NCI-H345 treated with DMSO at 0.1 percent for 48 hours (cell line): Measurements from ENCODE around the gene SOX30.
"Not testable (repeated sequence)": the region's sequence is repeated elsewhere in the genome, so short reads cannot be mapped to it uniquely, and the experiment has no call there.

ENCODE experiments used
- DNase-seq: peaks from one replicate; lab custom pipeline; 2025; ENCODE audit not compliant: unreplicated experiment; lab: John Stamatoyannopoulos, UW

SOX30 gene

DNA sequence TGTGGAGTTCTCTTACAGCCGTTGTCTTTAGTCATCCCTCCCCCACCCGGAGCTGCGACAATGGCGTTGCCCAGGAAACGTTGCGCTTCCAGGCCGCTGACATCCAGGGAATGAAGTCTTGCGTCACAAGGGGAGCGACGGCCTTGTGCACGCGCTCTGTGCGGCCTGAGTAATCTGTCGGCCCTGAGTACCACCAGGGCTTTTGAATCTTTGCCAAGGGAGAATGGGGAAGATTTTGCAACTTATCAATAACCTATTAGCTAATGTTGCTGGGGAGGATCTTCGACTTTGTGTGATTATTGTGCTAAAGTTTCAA is at the start of gene SOX30:
Gene SOX30, minus strand, starts transcription at position 62 of the 316 bp plus-strand sequence. CDS start 360 bp downstream, outside the sequence.
- DNase-seq, result no peak

DNA sequence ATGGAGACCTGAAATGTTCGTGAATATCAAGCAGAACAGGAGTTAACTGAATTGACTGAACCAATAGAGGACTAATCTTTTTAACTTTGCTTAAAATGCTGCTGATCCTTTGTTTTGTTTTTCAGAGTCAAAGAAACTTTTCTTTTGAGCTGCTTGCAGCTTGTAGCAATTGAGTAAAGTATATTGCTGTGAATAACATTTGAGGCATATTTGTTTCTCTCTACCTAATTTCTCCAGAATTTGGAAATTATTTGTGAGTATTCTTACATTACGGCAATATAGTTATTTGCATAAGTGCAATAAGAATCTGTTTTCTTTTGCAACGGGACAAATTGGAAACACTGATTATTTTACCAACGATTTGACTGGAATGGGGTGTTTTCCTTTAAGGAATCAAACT is 46.4 kb upstream of the SOX30 start:
- not testable (repeated sequence) for DNase-seq

DNA sequence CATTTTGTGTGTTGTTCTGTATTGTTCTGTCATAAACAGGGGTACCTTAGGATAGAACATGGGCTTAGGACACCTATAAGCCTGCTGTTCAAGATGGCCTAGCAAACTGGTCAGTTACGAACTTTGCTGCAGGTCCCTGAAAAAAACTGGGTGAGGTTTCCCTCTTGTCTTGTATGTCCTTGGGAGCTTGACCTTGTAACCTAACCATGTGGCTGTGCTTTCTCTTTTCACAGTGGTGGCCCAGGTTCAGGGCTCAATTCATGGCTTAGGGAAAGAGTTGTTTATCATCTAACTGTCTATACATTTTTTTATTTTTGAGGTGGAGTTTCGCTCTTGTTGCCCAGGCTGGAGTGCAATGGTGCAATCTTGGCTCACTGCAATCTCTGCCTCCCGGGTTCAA is 43.9 kb upstream of the SOX30 start:
- DNase-seq, result not testable (repeated sequence)

DNA sequence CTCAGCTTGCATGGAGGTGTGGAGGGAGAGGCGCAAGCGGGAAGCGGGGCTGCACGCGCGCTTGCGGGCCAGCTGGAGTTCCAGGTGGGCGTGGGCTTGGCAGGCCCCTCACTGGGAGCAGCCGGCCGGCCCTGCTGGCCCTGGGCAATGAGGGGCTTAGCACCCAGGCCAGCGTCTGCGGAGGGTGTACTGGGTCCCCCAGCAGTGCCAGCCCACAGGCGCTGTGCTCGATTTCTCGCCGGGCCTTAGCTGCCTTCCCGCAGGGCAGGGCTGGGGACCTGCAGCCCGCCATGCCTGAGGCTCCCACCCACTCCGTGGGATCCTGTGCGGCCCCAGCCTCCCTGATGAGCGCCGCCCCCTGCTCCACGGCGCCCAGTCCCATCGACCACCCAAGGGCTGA is 41.6 kb upstream of the SOX30 start:
- not testable (repeated sequence) for DNase-seq

DNA sequence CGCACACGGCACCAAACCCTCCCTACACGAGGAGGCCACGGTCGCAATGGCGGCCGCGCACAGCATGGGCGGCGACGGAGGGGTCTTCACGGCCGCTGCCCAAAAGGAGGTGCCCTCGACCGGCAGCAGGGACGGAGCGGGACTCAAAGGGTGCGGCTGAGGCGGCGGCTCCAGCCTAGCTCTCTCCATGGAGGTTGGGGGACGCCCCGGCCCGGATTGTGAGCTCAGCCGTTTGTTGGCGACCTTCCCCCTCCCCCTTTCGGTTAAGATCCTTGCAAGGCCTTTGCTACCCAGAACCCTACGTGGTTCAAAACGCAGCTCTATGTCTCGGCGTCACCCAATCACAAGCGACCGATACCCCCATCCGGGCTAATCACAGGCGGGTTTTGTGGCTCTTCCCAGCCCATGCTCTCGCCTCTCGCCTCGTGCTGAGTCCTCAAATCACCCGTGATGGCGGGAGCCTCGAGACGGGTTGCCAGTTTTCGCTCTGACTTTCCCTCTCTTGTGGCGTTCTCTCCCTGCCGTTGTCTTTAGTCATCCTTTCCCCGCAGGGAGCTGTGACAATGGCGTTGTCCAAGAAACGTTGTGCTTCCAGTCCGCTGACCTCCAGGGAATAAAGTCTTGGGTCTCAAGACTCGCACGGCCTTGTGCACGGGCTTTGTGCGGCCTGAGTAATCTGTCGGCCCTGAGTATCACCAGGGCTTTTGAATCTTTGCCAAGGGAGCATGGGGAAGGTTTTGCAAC is 38.6 kb upstream of the SOX30 start:
- no peak for DNase-seq

DNA sequence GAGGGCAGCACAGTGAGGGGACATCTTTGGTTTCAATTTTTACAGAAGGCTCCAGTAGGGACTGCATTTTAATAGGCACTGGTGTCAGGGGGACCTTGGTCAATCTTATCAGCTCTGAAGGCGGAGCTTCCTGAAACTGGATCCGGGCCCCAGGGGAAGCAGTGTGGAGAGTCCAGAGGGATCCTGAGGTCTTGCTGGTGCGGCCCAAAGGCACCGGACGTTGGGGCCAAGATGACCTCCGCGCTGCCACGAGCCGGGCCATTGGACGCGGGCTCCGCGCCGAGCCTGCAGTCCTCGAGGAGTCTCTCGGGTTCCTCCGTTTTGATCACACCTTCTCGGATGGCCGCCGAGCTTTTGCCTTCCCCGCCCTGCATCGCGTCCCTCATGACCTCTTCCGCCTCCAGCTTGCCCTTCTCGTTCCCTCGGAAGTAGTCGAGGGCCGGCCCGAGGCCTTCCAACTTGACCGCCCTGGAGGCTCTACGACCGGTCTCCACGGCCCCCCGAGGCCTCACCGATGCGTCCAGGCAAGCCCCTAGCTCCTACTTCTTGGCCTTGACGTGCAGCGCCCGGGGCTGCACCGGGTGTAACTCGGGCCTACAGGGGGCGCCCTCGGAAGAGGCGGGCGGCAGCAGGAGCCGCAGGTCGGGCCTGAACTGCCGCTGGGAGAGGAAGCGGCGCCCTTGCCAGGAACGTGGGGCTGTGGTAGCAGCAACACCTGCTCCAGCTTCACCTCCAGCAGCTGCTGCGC is 37.9 kb upstream of the SOX30 start:
- no peak for DNase-seq

DNA sequence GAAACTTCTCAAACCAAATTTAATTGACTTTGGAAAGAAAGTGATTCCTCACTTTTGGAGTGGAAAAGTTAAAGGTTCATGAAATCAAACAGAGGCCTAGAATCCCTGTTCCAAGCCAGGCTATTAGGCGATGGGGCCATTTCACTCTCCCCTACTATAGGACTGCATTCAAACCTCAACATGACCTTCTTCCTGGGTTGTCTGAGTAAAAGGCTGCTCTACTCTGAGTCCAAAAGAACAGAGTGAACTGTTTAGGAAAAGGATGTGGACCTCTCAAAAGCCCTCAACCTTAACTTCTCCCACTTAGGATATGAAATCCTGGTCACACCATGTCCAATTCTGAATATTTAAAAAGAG is 34.9 kb upstream of the SOX30 start:
- DNase-seq, result no peak

DNA sequence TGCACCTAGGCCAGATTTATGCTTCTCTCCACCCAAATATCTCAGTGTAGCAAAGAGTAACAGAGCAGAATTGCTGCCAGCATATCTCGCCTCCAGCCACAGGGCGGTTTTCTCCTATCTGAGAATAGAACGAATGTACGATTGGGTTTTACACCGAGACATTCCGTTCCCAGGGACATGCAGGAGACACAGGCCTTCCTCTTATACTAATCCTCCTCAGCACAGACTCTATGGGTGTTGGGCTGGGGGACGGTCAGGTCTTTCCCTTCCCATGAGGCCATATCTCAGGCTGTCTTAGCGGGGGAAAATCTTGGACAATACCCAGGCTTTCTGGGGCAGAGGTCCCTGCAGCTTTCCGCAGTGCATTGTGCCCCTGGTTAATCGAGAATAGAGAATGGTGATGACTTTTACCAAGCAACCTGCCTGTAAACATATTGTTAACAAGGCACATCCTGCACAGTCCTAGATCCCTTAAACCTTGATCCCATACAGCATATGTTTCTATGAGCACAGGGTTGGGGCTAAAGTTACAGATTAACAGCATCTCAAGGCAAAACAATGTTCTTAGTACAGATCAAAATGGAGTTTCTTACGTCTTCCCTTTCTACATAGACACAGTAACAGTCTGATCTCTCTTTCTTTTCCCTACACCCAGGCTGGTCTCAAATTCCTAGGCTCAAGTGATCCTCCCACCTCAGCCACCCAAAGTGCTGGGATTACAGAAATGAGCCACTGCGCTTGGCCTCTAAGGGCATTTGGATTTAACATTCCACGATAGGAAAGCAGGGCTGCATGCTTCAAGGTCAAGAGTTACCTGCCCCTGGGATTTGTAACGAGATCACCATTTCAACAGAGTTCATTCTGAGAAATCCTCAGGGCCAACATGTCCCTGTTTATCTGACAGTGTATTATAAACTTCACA is 34.3 kb upstream of the SOX30 start:
- not testable (repeated sequence) for DNase-seq

DNA sequence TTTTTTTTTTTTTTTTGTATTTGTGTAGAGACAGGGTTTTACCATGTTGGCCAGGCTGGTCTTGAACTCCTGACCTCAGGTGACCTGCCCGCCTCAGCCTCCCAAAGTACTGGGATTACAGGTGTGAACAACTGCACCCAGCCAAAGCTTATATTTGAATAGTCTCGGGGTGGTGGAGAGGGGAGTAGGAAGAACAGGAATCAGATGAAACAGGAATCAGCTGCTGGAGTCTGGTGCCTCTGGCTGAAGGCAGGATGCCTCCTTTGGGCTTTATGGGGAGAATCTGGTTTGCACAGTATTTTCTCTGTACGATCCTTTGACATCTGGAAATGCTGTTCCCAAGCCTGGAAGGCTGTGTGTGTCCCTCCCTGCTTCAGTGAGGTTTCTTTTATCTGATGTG is 30.0 kb upstream of the SOX30 start:
- no peak for DNase-seq

DNA sequence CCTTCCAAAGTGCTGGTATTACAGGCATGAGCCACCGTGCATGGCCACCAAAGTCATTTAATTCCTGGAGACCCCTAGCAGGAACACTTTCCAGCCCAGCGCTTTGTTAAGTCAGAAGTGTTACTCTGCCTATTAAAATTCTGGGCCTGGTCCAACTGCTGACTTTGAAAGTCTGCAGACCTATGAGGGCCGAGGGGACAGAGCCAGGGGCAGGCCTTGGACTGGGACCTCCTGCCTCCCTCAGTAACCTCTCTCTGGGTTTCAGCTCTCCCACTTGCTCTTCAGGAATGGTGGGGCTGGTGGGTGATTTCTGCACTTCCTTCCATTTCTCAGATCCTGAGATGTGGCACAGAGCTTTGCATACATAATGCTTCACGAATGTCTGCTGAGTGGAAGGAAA is 28.8 kb upstream of the SOX30 start:
- DNase-seq, result no peak

DNA sequence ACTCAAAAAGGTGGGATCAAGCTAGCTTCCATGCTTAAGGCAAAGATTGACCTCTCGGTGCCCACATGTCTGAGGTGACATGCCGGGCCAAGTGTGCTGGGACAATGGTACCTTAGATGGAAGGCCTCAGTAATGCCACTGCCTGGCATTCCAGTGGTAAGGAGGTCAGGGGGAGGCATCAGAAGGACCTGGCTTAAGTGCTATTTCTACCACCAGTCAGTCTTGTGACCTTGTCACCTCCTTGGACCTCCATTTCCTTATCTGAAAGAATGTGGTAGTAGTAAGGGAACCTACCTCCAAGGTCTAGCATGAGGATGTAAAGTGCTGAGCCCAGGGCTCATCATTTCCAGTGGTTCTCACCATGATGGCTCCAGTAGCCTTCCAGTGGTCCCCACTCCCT is 28.0 kb upstream of the SOX30 start:
- no peak for DNase-seq

DNA sequence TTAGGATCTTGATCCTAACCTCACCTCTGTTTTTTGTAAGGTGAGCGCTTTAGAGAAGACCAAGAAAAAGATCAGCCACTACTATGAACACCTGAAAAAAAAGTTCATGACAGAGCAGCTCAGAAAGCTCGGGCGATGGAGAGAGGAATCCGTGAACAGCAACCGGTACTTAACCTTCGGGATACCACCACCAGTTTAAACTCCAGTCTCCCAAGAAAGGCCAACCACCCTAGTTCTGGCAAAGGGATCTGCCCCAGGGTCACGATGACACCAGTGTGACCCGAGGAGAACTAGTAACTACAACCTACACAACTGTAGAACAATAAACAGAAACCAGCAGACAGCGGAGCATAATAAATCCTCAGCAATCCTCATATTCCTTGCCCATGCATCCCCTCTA is 27.6 kb upstream of the SOX30 start:
- DNase-seq, result no peak

DNA sequence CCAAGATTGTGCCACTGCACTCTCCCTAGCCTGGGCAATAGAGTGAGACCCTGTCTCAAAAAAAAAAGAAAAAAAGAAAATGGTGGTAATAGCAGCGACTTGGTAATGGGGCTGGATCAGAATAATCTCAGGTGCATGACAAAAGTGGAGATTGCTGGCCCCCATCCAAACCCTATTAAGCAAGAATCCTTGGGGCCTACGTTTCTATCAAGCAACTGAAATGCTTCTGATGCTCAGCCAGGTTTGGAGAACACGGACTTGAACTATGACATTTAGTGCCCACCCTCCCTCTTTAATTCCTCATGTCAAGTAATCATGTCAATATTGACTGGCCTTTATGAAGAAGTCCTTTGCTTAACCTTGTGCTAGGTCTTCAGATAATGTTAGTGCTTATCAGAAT is 25.7 kb upstream of the SOX30 start:
- DNase-seq, result no peak

DNA sequence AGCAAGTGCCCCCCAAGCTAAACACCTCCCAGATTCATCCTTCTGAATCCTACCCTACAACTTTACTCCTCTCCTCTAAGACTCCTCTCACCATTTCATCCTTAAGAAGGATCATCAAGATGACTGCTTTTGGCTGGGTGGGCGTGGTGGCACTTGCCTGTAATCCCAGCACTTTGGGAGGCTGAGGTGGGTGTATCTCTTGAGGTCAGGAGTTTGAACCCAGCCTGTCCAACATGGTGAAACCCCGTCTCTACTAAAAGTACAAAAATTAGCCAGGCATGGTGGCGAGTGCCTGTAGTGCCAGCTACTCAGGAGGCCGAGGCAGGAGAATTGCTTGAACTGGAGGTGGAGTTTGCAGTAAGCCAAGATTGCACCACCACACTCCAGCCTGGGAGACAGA is 22.1 kb upstream of the SOX30 start:
- not testable (repeated sequence) for DNase-seq

DNA sequence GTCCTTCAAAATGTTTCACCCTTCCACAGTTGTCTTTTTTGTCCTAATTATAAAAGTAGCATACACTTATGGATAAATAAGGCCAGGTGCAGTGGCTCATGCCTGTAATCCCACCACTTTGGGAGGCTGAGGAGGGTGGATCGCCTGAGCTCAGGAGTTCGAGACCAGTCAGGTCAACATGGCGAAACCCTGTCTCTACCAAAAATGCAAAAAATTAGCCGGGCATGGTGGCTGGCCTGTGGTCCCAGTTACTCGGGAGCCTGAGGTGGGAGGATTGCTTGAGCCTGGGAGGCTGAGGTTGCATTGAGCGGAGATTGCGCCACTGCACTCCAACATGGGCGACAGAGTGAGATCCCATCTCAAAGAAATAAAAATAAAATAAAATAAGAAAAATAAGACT is 20.7 kb upstream of the SOX30 start:
- DNase-seq, result no peak

DNA sequence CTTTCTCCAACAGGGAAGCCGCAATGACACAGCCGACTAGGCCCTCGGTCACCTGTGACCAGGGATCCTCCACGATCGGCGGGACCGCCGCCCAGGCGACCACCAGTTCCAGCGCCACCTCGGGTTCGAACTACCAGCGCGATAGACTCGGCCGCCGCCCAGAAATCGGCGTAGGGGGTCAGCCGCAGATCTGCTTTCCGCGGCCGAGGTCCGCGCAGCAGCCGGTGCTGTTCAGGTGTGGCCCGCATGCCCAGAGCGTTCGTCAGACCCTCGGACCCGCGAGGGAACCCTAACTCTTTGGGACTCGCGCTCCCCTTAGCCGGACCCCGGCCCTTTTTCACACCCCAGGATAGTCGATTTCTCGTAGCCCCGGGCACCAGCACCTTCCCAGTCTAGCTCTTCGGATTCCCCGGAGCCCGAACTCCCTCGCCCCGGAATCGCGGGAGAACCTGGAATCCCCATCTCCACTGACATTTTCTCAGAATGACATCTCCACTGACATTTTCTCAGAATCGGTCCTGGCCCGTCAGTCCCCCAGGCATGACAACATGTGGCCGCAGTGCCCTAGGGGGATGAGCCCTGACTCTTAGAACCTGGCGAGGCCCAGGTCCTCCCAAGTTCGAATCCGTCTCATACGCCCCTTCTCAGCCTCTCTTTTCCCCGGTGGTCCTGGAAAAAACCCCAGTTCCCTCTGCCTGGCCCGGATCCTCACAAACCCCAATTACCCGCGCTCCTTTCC is 19.5 kb upstream of the SOX30 start:
- DNase-seq, result no peak

DNA sequence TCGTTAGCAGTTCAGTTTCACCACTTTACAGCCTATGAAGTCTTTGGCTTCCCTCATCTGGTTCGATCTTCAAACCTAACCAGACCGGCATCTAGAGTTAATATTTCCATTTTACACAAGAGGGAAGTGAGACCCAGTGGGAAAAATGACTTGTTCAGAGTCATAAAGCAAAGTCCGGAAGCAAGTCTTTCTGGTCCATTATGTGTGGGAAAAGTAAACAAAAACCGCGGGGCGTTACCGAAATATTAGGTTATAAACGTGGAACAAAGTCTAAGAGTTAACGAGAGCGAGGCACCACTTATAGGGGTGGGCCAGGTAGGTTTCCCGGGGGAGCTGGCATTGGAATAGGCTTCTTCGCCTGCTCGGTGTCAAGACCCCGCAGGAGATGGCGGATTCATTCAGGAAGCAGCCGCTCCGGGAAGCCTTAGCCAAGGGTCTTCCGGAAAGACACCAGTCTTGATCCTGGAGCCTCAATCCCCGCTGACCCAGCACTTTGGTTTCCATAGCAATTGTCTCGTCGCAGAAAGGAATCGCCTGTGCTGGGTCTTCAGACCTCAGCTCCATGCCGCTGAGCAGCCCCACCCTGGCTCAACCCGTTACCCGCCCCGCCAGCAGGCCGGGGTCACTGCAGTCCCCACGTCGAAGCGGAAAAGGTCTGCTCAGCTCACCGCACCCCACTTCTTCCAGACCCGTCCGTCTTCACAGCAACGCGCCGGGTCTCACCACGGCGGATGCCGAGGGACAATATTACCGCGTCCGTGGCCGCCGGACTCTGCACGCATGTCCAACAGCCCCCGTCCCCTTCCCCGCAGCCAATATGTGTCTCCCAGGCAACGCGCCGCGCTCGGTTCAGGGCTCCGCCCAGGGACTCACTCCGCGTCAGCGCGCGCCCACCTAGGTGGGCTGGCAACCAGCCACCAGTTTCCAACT is 18.7 kb upstream of the SOX30 start, which contains the start of gene C5orf52:
Gene C5orf52, plus strand, starts transcription at position 872 of the 930 bp plus-strand sequence. CDS start 82 bp downstream, outside the sequence.
- no peak for DNase-seq

DNA sequence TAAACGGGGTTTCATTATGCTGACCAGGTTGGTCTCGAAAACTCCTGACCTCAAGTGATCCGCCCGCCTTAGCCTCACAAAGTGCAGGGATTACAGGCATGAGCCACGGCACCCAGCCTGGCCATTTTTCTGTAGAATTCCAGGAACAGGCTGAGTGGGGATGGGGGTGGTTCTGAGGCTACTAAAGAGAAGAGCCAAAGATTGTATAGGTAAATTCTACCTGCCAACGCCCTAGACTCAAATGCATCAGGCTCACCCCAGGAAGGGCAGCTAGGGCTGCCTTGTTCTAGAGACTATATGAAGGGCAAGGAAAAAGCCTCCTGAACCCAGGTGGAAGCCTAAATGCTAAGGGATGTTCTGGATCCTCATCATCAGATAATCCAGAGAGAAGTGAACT is 17.5 kb upstream of the SOX30 start:
- no peak for DNase-seq

DNA sequence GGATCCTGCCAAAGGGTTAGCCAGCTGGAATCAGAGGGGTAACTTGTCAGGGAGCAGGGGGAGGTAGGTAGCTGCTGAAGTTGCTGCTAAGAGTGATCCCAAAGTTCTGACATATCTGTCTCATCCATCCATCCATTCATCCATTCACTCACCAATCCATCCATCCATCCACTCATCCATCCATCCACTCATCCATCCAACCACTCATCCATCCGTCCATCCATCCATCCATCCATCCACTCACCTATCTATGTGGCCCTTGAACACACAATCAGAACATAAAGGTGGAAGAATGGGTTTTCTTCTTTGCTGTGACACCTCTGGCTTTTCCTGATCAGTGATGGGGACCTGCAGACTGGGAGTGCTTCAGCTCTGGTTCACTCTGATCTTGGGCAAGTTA is 16.1 kb upstream of the SOX30 start:
- no peak for DNase-seq
